ENCODE measurements around the gene PDGFB. TPM values are rescaled to one million over a fixed set of nuclear protein-coding genes. Genes with fewer than 3 reads are reported as not detected.
A peak's percentile ranks its signal among the peaks of the same experiment; 100 is the strongest.

Gene PDGFB
- total RNA-seq, 4 donors from 2014 or later, result 6.0 to 20.0 (median 8.9) TPM

DNA sequence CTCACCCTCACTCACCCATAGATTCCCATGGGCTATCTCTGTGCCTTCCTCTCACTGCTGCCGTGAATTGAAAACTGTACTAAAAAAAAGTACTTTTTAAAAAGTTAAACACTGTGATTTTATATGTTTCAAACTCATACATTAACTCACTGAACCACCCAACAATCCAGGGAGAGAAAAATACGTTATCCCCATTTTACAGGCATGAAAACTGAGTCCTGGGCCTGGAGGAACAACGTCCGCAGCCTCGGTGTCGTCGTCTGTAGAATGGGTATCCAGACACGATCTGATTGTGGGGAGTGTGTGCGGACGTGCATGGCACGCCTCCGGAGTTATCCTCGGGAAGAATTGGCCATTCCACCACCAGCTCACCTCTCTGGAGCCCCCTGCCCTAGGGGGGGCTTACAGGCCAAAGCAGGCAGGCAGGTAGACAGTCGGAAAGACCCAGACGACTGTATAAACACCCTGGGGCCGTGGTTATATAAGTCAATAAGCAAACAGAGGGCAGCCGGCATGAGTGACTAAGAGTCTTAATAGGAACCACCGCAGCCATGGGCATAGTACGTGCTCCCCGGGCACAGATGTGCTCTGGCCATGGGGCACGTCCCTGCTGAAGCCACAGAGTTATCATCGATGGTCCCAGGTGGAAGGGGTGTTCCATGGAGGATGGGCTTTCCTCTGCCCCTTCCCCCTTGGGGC lies 7.1 kb upstream of the PDGFB start:
- in situ Hi-C loops (cut with MboI; ENCODE audit: low sequenced_read_pairs in 4 of 4) (no loop called here), intact Hi-C loops (cut with DNase I; ENCODE audit: low total_unique reads) (no loop called here)
- DNase-seq (no peak), ATAC-seq (no peak)
- Histone ChIP-seq H3K9me3 (no peaks in the 10 kb centered on the region), H3K27me3 (no peaks in the 10 kb centered on the region), H3K36me3 (no peaks in the 10 kb centered on the region), H3K4me1 (peaks cover 58 to 62% of the 10 kb centered on the region in 2 donors), H3K4me3 (no peak overlapping the region), H3K27ac (peak overlapping the region; percentile 97 to 100 (median 99))
- TF ChIP-seq POLR2A (IDR thresholded peaks at IDR 0.05), result no peak
- TF ChIP-seq, protein P1, sequence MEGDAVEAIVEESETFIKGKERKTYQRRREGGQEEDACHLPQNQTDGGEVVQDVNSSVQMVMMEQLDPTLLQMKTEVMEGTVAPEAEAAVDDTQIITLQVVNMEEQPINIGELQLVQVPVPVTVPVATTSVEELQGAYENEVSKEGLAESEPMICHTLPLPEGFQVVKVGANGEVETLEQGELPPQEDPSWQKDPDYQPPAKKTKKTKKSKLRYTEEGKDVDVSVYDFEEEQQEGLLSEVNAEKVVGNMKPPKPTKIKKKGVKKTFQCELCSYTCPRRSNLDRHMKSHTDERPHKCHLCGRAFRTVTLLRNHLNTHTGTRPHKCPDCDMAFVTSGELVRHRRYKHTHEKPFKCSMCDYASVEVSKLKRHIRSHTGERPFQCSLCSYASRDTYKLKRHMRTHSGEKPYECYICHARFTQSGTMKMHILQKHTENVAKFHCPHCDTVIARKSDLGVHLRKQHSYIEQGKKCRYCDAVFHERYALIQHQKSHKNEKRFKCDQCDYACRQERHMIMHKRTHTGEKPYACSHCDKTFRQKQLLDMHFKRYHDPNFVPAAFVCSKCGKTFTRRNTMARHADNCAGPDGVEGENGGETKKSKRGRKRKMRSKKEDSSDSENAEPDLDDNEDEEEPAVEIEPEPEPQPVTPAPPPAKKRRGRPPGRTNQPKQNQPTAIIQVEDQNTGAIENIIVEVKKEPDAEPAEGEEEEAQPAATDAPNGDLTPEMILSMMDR (IDR thresholded peaks at IDR 0.05 in 4 of 5, conservative IDR thresholded peaks at IDR 0.05 in 1 of 5), result no peak

DNA sequence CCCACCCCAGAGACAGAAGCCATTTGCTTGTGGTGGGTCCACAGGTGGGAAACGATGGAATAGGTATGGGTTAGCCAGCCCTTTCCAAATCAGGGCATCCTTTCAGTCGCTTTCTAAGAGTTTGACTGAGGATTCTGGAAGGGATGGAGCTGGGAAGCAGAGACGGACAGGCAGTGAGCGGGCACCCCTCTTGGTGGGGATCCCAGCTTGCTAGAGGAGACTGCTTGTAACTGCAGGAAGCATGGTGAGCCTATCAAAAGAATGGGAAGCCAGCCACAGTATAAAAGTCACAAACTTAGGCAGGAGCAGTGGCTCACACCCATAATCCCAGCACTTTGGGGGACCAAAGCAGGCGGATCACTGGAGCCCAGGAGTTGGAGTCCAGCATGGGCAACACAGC lies 6.1 kb upstream of the PDGFB start:
- in situ Hi-C loops (cut with MboI; ENCODE audit: low sequenced_read_pairs in 4 of 4), result no loop called here
- TF ChIP-seq, protein P1 (IDR thresholded peaks at IDR 0.05 in 4 of 5, conservative IDR thresholded peaks at IDR 0.05 in 1 of 5), result no peak
- TF ChIP-seq POLR2A (IDR thresholded peaks at IDR 0.05), result no peak
- Histone ChIP-seq H3K9me3 (no peaks in the 10 kb centered on the region), H3K4me1 (peaks cover 55 to 57% of the 10 kb centered on the region in 2 donors), H3K27ac (peak overlapping the region in 3 of 4 donors; percentile 4 to 99 (median 97)), H3K4me3 (no peak overlapping the region), H3K27me3 (no peaks in the 10 kb centered on the region), H3K36me3 (no peaks in the 10 kb centered on the region)
- ATAC-seq (no peak), DNase-seq (no peak)
- intact Hi-C loops (cut with DNase I; ENCODE audit: low total_unique reads), result no loop called here

DNA sequence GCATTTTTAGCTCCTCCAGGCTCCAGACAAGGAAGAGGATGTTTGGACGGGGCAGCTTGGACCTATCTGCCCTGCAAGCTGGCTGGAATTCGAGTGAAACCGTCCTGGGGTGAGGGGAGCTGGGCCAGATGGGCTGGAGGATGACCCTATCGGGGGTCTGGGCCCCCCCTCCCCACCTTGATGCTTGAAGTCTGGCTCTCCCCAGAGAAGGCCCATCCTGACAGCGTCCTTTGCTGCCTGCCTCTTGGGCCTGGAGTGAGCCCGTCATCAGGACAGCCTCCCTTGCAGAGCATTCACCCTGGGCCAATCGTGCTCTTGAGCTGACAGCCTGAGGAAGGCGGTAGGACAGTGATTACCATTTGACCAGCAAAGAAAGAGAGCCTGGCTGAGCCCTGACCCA lies 5.3 kb upstream of the PDGFB start:
- in situ Hi-C loops (cut with MboI; ENCODE audit: low sequenced_read_pairs in 4 of 4) (no loop called here), intact Hi-C loops (cut with DNase I; ENCODE audit: low total_unique reads) (no loop called here)
- Histone ChIP-seq H3K27me3 (no peaks in the 10 kb centered on the region), H3K4me1 (peaks cover 48 to 55% of the 10 kb centered on the region in 2 donors), H3K27ac (peak overlapping the region in 2 of 4 donors; percentile 20 to 24), H3K36me3 (no peaks in the 10 kb centered on the region), H3K4me3 (no peak overlapping the region), H3K9me3 (no peaks in the 10 kb centered on the region)
- TF ChIP-seq, protein P1 (IDR thresholded peaks at IDR 0.05 in 4 of 5, conservative IDR thresholded peaks at IDR 0.05 in 1 of 5), result no peak
- TF ChIP-seq POLR2A (IDR thresholded peaks at IDR 0.05), result no peak
- DNase-seq, result no peak
- ATAC-seq, result no peak

DNA sequence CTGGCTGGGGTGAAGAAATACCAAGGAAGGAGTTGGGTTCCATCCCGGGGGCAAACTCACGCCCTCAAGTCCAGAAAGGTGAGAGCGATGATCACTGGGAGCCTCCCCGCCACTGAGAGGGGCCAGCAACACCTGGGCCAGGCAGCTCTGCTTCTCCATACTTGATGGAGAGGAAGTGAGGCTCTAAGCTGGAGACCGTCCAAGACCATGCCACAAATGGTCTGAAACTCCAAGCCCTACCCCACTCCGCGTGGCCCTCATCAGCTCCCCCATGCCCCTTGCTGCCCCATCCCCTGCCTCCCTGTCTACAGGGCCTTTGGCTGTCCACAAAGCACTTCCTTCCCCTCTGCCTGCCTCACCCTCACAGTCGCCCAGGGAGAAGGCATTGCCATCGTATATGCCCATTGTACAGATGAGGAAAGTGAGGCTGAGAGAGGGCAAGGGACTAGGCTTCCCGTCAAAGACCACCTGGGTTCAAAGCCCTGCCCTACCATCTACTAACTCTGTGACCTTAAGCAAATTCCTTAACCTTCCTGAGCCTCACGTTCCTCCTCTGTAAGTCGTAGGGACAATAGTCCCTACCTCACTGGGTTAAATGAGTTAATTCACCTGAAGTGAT lies 4.4 kb upstream of the PDGFB start:
- intact Hi-C loops (cut with DNase I; ENCODE audit: low total_unique reads), result no loop called here
- no peak overlapping the region for H3K4me3 ChIP-seq
- H3K36me3 ChIP-seq, result no peaks in the 10 kb centered on the region
- no peaks in the 10 kb centered on the region for H3K9me3 ChIP-seq
- in situ Hi-C loops (cut with MboI; ENCODE audit: low sequenced_read_pairs in 4 of 4), result no loop called here
- no peaks in the 10 kb centered on the region for H3K27me3 ChIP-seq
- H3K4me1 ChIP-seq, result peaks cover 42 to 50% of the 10 kb centered on the region in 2 donors
- peak overlapping the region in 1 of 4 donors; percentile 19 for H3K27ac ChIP-seq
- no peak for DNase-seq
- ATAC-seq, result no peak
- TF ChIP-seq POLR2A (IDR thresholded peaks at IDR 0.05), result no peak
- TF ChIP-seq, protein P1 (IDR thresholded peaks at IDR 0.05 in 4 of 5, conservative IDR thresholded peaks at IDR 0.05 in 1 of 5), result no peak
